Mucosa of gallbladder (tissue), 1 donor: Measurements from ENCODE around the gene PICALM. TPM values are rescaled to one million over a fixed set of nuclear protein-coding genes. Genes with fewer than 3 reads are reported as not detected.

ENCODE experiments used
- DNase-seq: peaks from one replicate; pipeline ENCODE4 v3.0.0-alpha.2; 2020; ENCODE audit warnings: low spot score
- total RNA-seq: library from RNA; stranded (reverse); gene quantifications from one replicate; pipeline ENCODE4 v1.2.1, GENCODE V29; 2021
- donor health status: DM: no; HTN: no; CAD: no.

The PICALM gene
- total RNA-seq, 1 donor from 2014 or later: 205 TPM

DNA sequence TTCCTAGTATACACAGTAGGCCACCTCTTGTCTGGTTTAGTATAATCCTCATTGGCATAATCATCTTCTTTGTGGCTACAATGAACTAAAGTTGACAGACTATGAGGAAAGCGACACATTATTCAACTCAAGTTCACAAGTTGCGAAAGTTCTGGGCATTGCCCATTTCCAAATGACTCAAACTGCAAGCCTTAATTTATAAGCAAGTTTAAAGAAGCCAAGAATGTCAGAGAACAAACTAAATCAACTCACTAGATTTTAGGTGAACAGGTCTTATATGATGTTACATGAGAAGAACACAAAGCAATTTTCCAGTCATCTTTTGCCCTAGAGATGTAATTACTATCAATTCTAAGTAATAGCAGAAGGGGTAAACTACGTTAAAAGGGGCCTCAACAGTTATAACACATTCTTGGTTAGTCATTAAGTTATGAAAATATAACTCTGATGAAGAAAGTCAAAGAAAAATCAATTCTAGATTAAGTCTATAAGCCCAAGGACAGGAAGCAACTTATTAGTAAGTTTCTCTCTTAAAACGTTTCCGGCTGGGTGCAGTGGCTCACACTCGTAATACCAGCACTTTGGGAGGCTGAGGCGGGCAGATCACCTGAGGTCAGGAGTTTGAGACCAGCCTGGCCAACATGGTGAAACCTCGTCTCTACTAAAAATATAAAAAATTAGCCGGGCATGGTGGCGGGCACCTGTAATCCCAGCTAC, 21.5 kb downstream of the PICALM start:
- DNase-seq: no peak

- no peak for DNase-seq
These were observed 22.8 kb downstream of the PICALM start for GRCh38 chr11:86046116-86046515.

GRCh38 chr11:86043765-86044503, 24.9 kb downstream of the PICALM start:
- DNase-seq: no peak

- DNase-seq: peak; percentile 88
These were observed 26.9 kb downstream of the PICALM start for GRCh38 chr11:86041975-86042378.

DNA sequence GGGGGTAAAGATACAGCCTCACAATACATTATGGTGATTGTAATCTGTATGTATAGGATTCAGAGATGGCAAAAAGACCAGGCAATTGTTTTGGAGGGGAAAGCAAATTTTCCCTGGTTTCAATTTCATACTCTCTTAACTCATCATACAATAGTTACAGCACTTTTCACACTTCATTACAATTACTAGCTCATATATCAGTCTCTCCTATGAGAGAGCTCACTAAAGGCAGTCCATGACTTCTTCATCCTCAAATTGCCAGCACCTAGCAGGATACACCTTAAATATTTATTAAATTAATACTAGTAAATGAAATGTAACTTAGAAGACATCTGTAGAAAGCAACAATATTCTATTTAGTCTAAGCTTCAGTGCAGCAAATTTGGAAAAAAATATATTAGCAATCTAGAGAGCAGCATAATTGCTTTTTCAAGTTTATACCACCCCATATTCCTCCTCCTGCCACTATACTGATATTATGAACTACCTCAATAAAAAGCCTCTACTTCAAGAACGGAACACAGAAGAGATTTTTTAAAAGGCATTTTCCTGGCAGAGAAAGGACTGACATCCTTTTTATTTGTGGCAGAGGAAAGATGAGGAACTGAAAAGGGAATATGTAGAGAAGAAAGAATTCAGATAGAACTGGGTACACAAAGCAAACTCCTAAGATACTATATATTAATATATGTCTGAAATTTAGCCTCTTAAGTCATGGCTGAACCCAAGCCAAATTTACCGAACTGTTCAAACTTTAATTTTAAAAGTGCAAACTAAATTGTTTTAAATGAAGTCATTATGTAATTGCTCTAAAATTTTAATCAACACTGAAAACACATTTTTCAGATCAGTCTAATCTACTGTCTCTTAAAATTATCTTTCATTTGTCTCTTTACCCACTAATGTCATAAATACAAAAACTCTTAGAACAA, 27.7 kb downstream of the PICALM start:
- DNase-seq: no peak

DNA sequence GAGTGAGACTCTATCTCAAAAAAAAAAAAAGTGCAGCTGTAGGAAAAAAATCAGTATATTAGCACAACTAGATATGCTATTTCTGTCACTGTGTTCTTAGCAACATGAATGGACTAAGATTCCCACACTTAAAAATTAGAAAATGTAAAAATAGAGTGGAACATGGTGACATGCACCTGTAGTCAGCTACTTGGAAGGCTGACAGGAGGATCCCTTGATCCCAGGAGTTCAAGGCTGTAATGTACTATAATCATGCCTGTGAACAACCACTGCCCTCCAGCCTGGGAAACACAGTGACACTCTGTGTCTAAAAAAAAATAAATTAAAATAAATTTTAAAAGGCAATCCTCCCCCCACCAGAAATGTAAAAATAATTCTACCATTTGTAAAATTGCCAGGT, 29.8 kb downstream of the PICALM start:
- DNase-seq: no peak

DNA sequence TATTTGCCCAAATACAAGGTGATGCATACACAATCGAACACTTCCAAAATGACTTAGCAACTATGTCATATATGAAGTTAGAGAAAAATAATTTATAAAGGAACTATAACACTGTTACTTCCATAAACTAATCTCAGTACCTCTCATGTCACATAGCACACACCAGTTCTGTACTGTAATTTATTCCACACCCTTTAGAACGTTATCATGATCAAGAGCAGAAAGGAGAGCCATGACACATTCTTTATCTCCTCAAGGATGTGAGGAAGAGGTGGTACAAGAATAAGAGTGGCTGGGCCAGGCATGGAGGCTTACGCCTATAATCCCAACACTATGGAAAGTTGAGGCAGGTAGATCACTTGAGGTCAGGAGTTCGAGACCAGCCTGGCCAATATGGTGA, 31.1 kb downstream of the PICALM start:
- DNase-seq: no peak

DNA sequence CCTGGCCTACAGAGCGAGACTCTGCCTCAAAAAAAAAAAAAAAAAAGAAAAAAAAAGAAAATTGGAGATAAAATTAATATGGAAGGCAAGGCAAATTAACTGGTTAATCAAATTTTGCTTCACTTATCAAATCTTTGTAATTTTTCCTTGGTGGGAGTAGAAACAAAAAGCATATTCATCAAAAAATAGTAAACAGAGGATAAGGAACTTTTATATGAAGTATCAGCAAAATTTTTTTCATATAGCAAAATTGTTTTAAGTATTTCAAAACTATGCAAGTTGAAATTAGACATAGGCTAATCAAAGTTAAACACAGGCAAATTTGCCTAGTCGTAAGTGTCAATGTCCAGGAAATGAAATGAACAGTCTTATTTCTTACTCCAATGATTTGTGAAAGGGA, 33.0 kb downstream of the PICALM start:
- no peak for DNase-seq

DNA sequence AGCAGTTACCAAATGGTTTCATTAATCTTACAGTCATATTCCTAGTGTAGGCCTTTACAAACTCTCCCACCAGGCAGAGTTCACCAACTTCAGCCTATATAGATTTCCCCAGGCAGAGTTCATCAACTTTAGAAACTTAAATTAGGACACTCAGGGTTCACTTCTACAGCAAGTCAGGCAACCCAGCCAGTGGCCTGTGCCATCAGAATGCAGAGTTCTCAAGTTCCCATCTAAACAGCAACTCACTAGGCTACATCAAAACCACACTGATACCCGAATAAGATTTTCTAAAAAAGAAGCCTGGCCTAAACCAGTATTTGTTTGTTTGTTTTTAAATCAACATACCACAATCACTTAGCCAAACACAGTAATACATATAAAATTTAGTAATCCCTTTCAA, 33.7 kb downstream of the PICALM start:
- no peak for DNase-seq

DNA sequence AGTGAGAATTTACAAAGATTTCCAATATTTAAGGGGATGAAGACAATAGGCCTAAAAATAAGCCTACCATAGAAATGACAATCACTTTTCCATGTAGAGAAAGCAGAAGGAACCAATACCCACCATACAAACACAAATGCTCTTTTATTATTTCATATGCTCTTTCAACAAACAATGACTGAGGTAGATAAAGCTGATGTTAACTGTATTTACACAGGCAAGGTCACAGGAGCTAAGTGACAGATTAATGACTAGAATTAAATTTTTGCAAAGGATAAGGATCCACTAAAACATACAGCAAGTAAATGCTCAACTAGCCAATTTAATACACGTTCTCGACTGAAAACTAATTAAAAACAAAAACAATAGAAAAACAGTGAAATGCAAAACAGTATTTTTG, 34.2 kb downstream of the PICALM start:
- DNase-seq: no peak

GRCh38 chr11:86021377-86021776, 47.5 kb downstream of the PICALM start:
- DNase-seq: no peak

DNA sequence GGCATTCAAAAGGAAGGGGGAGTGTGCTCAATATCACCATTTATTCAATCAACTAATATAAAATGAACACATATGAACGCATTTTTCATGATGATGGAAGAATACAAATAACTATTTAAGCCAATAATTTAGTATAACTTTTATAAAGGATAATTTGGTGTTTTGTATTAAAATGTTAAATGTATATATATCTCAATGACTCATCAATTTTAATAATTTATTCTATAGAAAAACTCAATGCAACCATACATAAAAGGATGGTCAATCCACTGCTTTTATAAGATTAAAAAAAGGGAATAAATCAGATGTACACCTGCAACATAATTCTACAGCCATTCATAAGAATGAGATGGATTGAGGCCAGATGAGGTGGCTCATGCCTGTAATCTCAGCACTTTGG, 50.6 kb downstream of the PICALM start:
- no peak for DNase-seq

- no peak for DNase-seq
These were observed 52.4 kb downstream of the PICALM start for GRCh38 chr11:86016451-86016850.

DNA sequence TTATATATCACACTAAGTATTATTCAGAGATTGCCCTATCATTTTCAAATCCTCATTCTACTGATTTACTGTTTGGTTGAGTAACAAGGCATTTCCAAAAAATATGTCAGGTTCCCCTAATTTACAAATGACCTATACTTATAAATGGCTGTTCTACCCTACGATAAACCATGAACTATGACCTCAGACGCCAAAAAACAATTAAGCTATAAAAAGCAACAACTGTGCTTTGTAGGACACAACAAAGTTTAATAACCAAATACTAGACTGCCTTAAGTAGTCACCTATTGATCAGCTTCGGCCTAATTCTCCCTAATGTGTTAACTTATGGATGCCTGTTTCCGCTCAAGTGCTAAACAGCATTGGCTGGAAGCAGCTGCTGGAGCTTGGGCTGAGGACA, 53.2 kb downstream of the PICALM start:
- no peak for DNase-seq

GRCh38 chr11:86014221-86014620, 54.7 kb downstream of the PICALM start:
- no peak for DNase-seq

DNA sequence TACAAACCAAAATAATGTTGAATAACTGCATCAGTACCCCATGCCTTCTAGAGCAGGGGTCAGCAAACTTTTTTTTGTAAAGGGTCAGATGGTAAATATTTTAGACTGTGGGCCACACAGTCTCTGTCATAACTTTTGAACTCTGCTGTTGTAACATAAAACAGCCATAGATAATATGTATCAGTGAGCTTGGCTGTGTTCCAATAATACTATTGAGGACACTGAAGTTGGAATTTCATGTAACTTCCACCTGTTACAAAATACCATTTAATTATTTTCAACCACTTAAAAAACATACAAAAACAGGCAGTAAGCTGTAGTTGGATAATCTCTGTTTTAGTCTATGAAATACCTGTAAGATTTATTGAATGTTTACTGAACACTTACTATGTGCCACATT, 55.2 kb downstream of the PICALM start:
- DNase-seq: no peak

DNA sequence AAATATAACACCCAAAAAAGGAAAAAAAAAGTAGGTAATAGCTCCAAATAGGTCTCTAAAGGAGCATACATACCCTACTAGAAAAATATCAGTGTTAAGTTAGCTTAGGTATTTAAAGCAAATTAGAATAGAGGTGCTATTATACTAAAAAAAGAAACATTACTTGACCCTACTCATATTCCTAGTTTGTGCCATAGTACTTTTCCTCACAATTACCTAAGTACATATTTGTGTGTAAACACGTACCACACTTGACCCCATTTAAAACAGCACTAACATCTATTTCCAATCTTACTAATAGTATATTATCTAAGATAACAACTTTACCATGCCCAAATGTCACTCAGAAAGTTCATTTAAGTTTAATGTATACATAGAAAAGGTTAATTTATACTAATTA, 57.7 kb downstream of the PICALM start:
- no peak for DNase-seq

DNA sequence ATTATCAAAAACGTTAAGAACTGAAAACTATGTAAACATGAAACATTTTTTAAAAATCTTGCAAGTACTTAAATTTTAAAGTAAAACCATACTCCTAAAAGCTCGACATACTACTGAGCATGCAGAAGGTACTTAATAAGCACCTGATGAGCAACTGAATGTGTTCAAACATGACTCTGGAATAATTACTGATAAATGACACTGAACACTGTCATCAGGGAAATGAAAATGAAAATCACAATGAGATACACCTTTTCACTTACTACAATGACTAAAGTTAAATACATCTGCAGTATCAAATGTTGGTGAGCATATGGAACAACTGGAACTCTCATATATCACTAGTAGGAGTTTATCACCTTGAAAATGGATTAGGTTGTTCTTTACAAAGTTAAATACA, 65.2 kb downstream of the PICALM start:
- DNase-seq: no peak

DNA sequence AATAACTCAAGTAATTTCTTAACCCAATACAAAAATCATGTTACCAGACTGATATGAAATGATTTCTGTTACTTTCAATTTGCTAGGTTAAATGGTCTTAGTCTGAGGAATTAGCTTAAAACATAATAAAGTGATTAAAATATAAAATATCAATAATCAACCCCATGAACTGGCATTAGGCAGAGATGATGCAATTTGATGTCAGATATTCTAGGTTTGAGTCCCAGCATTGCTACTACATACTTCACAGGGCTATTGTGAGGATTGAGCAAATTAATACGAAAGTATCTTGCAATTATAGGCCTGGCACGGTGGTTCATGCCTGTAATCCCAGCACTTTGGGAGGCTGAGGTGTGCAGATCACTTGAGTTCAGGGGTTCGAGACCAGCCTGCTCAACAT, 66.5 kb downstream of the PICALM start:
- DNase-seq: no peak

- no peak for DNase-seq
These were observed 77.4 kb downstream of the PICALM start for GRCh38 chr11:85991508-85991907.

- no peak for DNase-seq
These were observed 79.1 kb downstream of the PICALM start for GRCh38 chr11:85989746-85990145.

- no peak for DNase-seq
These were observed 80.1 kb downstream of the PICALM start for GRCh38 chr11:85988780-85989179.
